ENCODE measurements around the gene CCDC73.

DNA sequence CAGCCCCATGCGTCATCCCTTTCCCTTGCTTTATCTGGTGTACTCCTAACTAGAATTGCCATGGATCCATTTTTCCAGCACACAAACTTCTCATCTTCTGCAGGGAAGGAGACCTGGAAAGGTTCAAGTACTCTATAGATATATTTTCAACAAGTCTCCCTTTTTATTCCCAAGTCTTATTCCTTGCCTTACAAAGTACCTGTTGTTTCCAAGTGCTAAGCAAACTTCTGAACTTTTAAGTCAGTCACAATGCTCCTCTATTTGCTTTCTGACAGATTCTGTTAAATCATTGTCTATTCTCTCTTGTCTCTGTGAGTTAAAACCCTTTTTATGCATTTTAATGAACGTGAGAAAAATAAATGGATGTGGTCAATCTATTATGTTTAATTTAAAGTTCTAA lies 20.4 kb downstream of the CCDC73 start:
- TF ChIP-seq, protein P1, sequence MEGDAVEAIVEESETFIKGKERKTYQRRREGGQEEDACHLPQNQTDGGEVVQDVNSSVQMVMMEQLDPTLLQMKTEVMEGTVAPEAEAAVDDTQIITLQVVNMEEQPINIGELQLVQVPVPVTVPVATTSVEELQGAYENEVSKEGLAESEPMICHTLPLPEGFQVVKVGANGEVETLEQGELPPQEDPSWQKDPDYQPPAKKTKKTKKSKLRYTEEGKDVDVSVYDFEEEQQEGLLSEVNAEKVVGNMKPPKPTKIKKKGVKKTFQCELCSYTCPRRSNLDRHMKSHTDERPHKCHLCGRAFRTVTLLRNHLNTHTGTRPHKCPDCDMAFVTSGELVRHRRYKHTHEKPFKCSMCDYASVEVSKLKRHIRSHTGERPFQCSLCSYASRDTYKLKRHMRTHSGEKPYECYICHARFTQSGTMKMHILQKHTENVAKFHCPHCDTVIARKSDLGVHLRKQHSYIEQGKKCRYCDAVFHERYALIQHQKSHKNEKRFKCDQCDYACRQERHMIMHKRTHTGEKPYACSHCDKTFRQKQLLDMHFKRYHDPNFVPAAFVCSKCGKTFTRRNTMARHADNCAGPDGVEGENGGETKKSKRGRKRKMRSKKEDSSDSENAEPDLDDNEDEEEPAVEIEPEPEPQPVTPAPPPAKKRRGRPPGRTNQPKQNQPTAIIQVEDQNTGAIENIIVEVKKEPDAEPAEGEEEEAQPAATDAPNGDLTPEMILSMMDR (IDR thresholded peaks at IDR 0.05; ENCODE audit: low read depth, low read length, poor library complexity, severe bottlenecking) = no peak
- TF ChIP-seq EZH2phosphoT487 (IDR thresholded peaks at IDR 0.05; ENCODE audit: borderline replicate concordance, low read length) = no peak
